ENCODE measurements around the gene ARID5B.

GRCh38 chr10:61896854-61897661, 4.4 kb upstream of the ARID5B start:
- peak; percentile 77 for TF ChIP-seq CTCF (IDR thresholded peaks at IDR 0.05)
- no peak for TF ChIP-seq EZH2 (IDR thresholded peaks at IDR 0.05; ENCODE audit: borderline replicate concordance, insufficient read depth, low read depth, low read length, poor library complexity, severe bottlenecking)

Measured in B cell (primary cell).